GM12878 (cell line): ENCODE data around the gene CELSR1. TPM values are rescaled to one million over a fixed set of nuclear protein-coding genes. Genes with fewer than 3 reads are reported as not detected.

Experiments used
- ATAC-seq: fragments of 200-7000 bp; cut with Tn5 transposase; 3 replicates; pipeline ENCODE4 v1.9.1; 2020; ENCODE audit warnings: mild to moderate bottlenecking, moderate library complexity
- BruUV-seq: library from RNA; stranded (reverse); fragments of 400-500 nt; replicated peaks from 2 replicates; lab custom pipeline; 2021; lab: Mats Ljungman, UMichigan
- CTCF ChIA-PET: fragments of 300-600 bp; sonication (Branson Sonifier 250); formaldehyde crosslinking; extraction: SDS; loops from one replicate; lab custom pipeline; 2021; ENCODE audit warnings: inconsistent platforms; lab: Yijun Ruan, JAX
- POLR2A ChIA-PET: fragments of 350-600 bp; formaldehyde crosslinking; extraction: SDS; loops from one replicate; lab custom pipeline; 2021; ENCODE audit warnings: inconsistent platforms; lab: Charles Lee
- RAD21 ChIA-PET: fragments of 300-600 bp; sonication (Branson Sonifier 250); formaldehyde crosslinking; loops from one replicate; lab custom pipeline; 2023; ENCODE audit warnings: antibody characterized with exemption; ENCODE audit not compliant: unreplicated experiment; lab: Charles Lee
- SMC1A ChIA-PET: fragments of 300-600 bp; sonication (Branson Sonifier 250); formaldehyde crosslinking; loops from one replicate; lab custom pipeline; 2023; ENCODE audit not compliant: unreplicated experiment, uncharacterized antibody; lab: Charles Lee
- DNase-seq: peaks from one replicate; pipeline ENCODE4 v3.0.0-alpha.2; 2011; ENCODE audit warnings: low read depth, low spot score
- FAIRE-seq: peaks from 3 replicates; lab custom pipeline; 2011; peaks lifted over from hg19 to GRCh38; lab: Jason Lieb, UNC
- H2AFZ ChIP-seq: 2 replicates; pipeline ENCODE4 v1.6.0; 2011; ENCODE audit warnings: low read depth, low read length, control low read depth; ENCODE audit not compliant: control insufficient read depth
- H3K27ac ChIP-seq: 2 replicates; pipeline ENCODE4 v1.5.1; 2011; ENCODE audit warnings: control low read depth; ENCODE audit not compliant: control insufficient read depth, insufficient read depth
- H3K27me3 ChIP-seq, 2 experiments: replicated peaks in 1 of 2; 2 replicates each; pipeline versions ENCODE4 v1.6.0 to v1.6.1; 2011; ENCODE audit warnings: low read length in 1 of 2; ENCODE audit not compliant: control insufficient read depth in 2 of 2, insufficient read depth in 2 of 2
- H3K36me3 ChIP-seq, 2 experiments: 2 replicates each; pipeline ENCODE4 v1.5.1; 2011; ENCODE audit warnings: low read length in 1 of 2; ENCODE audit not compliant: control insufficient read depth in 2 of 2, insufficient read depth in 2 of 2
- H3K4me1 ChIP-seq: 2 replicates; pipeline ENCODE4 v1.6.1; 2011; ENCODE audit warnings: mild to moderate bottlenecking, low read length, moderate library complexity, mixed read lengths; ENCODE audit not compliant: control insufficient read depth, insufficient read depth
- H3K4me2 ChIP-seq: 2 replicates; pipeline ENCODE4 v1.6.0; 2011; ENCODE audit warnings: control low read depth; ENCODE audit not compliant: control insufficient read depth, insufficient read depth
- H3K4me3 ChIP-seq: fragments of 200-600 bp; sonication (generic); 2 replicates; pipeline ENCODE4 v1.5.1; 2016
- H3K79me2 ChIP-seq: 2 replicates; pipeline ENCODE4 v1.6.0; 2011; ENCODE audit warnings: low read length; ENCODE audit not compliant: control insufficient read depth, insufficient read depth
- H3K9ac ChIP-seq: 2 replicates; pipeline ENCODE4 v1.8.0; 2011; ENCODE audit warnings: low read length, control low read depth, mixed read lengths; ENCODE audit not compliant: control insufficient read depth, insufficient read depth
- H3K9me3 ChIP-seq: replicated peaks from 3 replicates; pipeline ENCODE4 v1.5.1; 2011; ENCODE audit warnings: mild to moderate bottlenecking, low read length; ENCODE audit not compliant: control insufficient read depth, insufficient read depth
- H4K20me1 ChIP-seq: 2 replicates; pipeline ENCODE4 v1.6.0; 2011; ENCODE audit not compliant: control insufficient read depth, insufficient read depth
- CHD4 ChIP-seq: fragments of 200-600 bp; sonication (generic); IDR thresholded peaks from 2 replicates; pipeline ENCODE4 v1.6.1; 2016; ENCODE audit warnings: mild to moderate bottlenecking
- EGR1 ChIP-seq, 2 experiments: IDR thresholded peaks; 1 replicate in 1 of 2; 2 replicates in 1 of 2; pipeline ENCODE4 v1.6.1; 2011 to 2012; ENCODE audit warnings: low read depth in 2 of 2, low read length in 2 of 2, borderline replicate concordance in 1 of 2, mild to moderate bottlenecking in 1 of 2, moderate library complexity in 1 of 2
- EP300 ChIP-seq, 2 experiments: fragments of 150-350 bp in 1 of 2; IDR thresholded peaks; 2 replicates each; pipeline ENCODE4 v1.6.1; 2011 to 2012; ENCODE audit warnings: low read depth in 2 of 2, low read length in 2 of 2, borderline replicate concordance in 1 of 2, improper control_type of control experiment in 1 of 2, inconsistent platforms in 1 of 2; ENCODE audit not compliant: control insufficient read depth in 1 of 2
- FOXK2 ChIP-seq: fragments of 450-650 bp; IDR thresholded peaks from 2 replicates; pipeline ENCODE4 v1.6.1; 2017; ENCODE audit warnings: mild to moderate bottlenecking, moderate library complexity
- GABPA ChIP-seq: IDR thresholded peaks from 2 replicates; pipeline ENCODE4 v1.6.1; 2014; ENCODE audit warnings: antibody characterized with exemption, low read depth, mild to moderate bottlenecking, inconsistent platforms
- HDAC2 ChIP-seq: fragments of 200-600 bp; sonication (generic); IDR thresholded peaks from 2 replicates; pipeline ENCODE4 v1.6.1; 2017
- IKZF1 ChIP-seq: fragments of 450-650 bp; conservative IDR thresholded peaks from 2 replicates; pipeline ENCODE4 v1.6.1; 2017; ENCODE audit warnings: antibody characterized with exemption, mild to moderate bottlenecking
- PAX8 ChIP-seq: fragments of 450-650 bp; IDR thresholded peaks from 2 replicates; pipeline ENCODE4 v1.6.1; 2017; ENCODE audit warnings: mild to moderate bottlenecking, moderate library complexity
- POLR2AphosphoS5 ChIP-seq: IDR thresholded peaks from 2 replicates; pipeline ENCODE4 v1.6.1; 2011; ENCODE audit warnings: mild to moderate bottlenecking, low read length, inconsistent platforms
- SMARCA5 ChIP-seq: fragments of 450-650 bp; IDR thresholded peaks from 2 replicates; pipeline ENCODE4 v1.6.1; 2017; ENCODE audit warnings: mild to moderate bottlenecking
- SREBF2 ChIP-seq: IDR thresholded peaks from 2 replicates; pipeline ENCODE4 v1.6.1; 2012; ENCODE audit warnings: mild to moderate bottlenecking, low read length
- SUPT20H ChIP-seq: IDR thresholded peaks from 2 replicates; pipeline ENCODE4 v1.6.1; 2011; ENCODE audit warnings: low read depth, mild to moderate bottlenecking, low read length, moderate library complexity, borderline replicate concordance; ENCODE audit not compliant: control insufficient read depth
- USF1 ChIP-seq: IDR thresholded peaks from 2 replicates; pipeline ENCODE4 v1.6.1; 2011; ENCODE audit warnings: borderline replicate concordance, low read depth, mild to moderate bottlenecking, moderate library complexity, mixed read lengths, low read length; ENCODE audit not compliant: insufficient read depth; ENCODE audit errors: extremely low read length
- WGBS: methylation state at CpG from one replicate; pipeline ENCODE4 v1.1.6; 2016; ENCODE audit warnings: low lambda C conversion rate; ENCODE audit not compliant: insufficient replicate concordance, insufficient coverage; ENCODE audit errors: missing lambda C conversion rate; 5-methylcytosine and 5-hydroxymethylcytosine counted together
- in situ Hi-C: fragments of 300-500 bp; cut with MboI; formaldehyde crosslinking; loops from 9 replicates; pipeline ENCODE4 v1.14.3; 2018; ENCODE audit warnings: mixed read lengths
- intact Hi-C: fragments of 100-400 bp; cut with micrococcal nuclease; formaldehyde crosslinking; loops from one replicate; pipeline ENCODE4 v1.14.2; 2022; ENCODE audit not compliant: unreplicated experiment
- polyA plus RNA-seq, 11 experiments: library from polyadenylated mRNA; depleted of rRNA in 4 of 11; unstranded in 6 of 11; stranded (reverse) in 5 of 11; fragments of >200 nt; fragmentation: Nextera tagmentation in 4 of 11; fragmentation: Illumina TruSeq in 1 of 11; extraction: Ambion mirVana in 4 of 11; extraction: Trizol in 1 of 11; gene quantifications; 1 replicate in 1 of 11; 2 replicates in 10 of 11; pipeline versions ENCODE4 v1.2.1 to v1.2.3, GENCODE V29; 2011 to 2016; ENCODE audit warnings: inconsistent platforms in 2 of 11, missing spikeins in 2 of 11, low read depth in 1 of 11
- total RNA-seq, 4 experiments: library from RNA; depleted of rRNA in 3 of 4; stranded (reverse); fragments of >200 nt in 3 of 4; fragmentation: Illumina TruSeq in 1 of 4; extraction: Trizol in 1 of 4; gene quantifications; 2 replicates each; pipeline versions ENCODE4 v1.2.1 to v1.2.3, GENCODE V29; 2013 to 2021
- TF ChIP-seq, protein P1 (sequence below), 3 experiments: IDR thresholded peaks in 2 of 3; conservative IDR thresholded peaks in 1 of 3; 2 replicates each; pipeline ENCODE4 v1.5.1; 2011; ENCODE audit warnings: low read depth in 3 of 3, low read length in 3 of 3, mild to moderate bottlenecking in 3 of 3, control low read depth in 2 of 3, moderate library complexity in 2 of 3, inconsistent platforms in 1 of 3, mixed read lengths in 1 of 3; ENCODE audit not compliant: control insufficient read depth in 2 of 3, insufficient read depth in 1 of 3; ENCODE audit errors: extremely low read depth in 1 of 3
- TF ChIP-seq, protein P2 (sequence below): fragments of 450-650 bp; formaldehyde crosslinking; IDR thresholded peaks from 2 replicates; pipeline ENCODE4 v1.4.0; 2020; ENCODE audit warnings: mild to moderate bottlenecking, moderate library complexity
- TF ChIP-seq, protein P3 (sequence below): fragments of 450-650 bp; IDR thresholded peaks from 2 replicates; pipeline ENCODE4 v1.6.1; 2016; ENCODE audit warnings: mild to moderate bottlenecking

Gene CELSR1
- total and polyA plus RNA-seq, 10 of the 15 experiments (the other 5 are each of a cell fraction or from before 2014, with no cell fraction given) = 0.05 to 1.7 (median 0.35) TPM; not detected in 2

DNA sequence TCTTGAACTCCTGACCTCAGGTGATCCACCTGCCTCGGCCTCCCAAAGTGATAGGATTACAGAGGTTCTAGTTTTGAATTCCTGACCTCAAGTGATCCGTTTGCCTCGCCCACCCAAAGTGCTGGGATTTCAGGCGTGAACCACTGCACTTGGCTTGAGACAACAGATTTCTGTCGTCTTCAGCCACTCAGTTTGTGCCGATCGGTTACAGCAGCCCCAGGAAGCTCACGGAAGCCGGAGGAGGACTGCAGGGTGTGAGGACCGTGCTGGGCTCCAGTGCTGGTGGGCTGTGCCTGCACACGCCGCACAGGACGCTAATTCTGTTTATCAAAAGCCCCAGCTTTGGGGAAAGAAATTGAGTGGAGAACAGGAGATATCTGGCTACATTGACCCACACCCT is 82.0 kb downstream of the CELSR1 start:
- no peaks in the 10 kb centered on the region for H4K20me1 ChIP-seq
- no peaks in the 10 kb centered on the region for H3K4me1 ChIP-seq
- no peaks in the 10 kb centered on the region for H3K36me3 ChIP-seq
- WGBS = 31% methylated on average over 13 of the region's 13 CpGs
- no peak overlapping the region for H3K4me3 ChIP-seq
- DNase-seq (no peak), FAIRE-seq (no peak), ATAC-seq (no peak)
- no peaks in the 10 kb centered on the region for H3K79me2 ChIP-seq
- no peak overlapping the region for H3K4me2 ChIP-seq
- ChIA-PET RAD21 (no interaction called here), CTCF (interaction anchor here (1.8 kb wide), 1 partner anchor 87 kb away, joined by 4 read pairs; no protein-coding TSS in a partner anchor), SMC1A (no interaction called here), POLR2A (no interaction called here)
- H3K9ac ChIP-seq = no peak overlapping the region
- in situ Hi-C loops (no loop called here), intact Hi-C loops (no loop called here)
- no peak overlapping the region for H3K27ac ChIP-seq
- no peaks in the 10 kb centered on the region; a peak in 2 of 4 replicates for H3K27me3 ChIP-seq
- no peak overlapping the region for H2AFZ ChIP-seq
- BruUV-seq = no TSS peak
- H3K9me3 ChIP-seq = no peaks in the 10 kb centered on the region
- TF ChIP-seq, protein P1, sequence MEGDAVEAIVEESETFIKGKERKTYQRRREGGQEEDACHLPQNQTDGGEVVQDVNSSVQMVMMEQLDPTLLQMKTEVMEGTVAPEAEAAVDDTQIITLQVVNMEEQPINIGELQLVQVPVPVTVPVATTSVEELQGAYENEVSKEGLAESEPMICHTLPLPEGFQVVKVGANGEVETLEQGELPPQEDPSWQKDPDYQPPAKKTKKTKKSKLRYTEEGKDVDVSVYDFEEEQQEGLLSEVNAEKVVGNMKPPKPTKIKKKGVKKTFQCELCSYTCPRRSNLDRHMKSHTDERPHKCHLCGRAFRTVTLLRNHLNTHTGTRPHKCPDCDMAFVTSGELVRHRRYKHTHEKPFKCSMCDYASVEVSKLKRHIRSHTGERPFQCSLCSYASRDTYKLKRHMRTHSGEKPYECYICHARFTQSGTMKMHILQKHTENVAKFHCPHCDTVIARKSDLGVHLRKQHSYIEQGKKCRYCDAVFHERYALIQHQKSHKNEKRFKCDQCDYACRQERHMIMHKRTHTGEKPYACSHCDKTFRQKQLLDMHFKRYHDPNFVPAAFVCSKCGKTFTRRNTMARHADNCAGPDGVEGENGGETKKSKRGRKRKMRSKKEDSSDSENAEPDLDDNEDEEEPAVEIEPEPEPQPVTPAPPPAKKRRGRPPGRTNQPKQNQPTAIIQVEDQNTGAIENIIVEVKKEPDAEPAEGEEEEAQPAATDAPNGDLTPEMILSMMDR (IDR thresholded peaks at IDR 0.05 in 2 of 3, conservative IDR thresholded peaks at IDR 0.05 in 1 of 3; ENCODE audit: control insufficient read depth in 2 of 3, extremely low read depth in 1 of 3, insufficient read depth in 1 of 3, low read depth in 3 of 3, low read length in 3 of 3) = no peak
- TF ChIP-seq POLR2AphosphoS5 (no peak), EGR1 (IDR thresholded peaks at IDR 0.05; ENCODE audit: borderline replicate concordance in 1 of 2, low read depth in 2 of 2, low read length in 2 of 2) (no peak), FOXK2 (no peak), GABPA (no peak), USF1 (no peak), EP300 (IDR thresholded peaks at IDR 0.05; ENCODE audit: borderline replicate concordance in 1 of 2, control insufficient read depth in 1 of 2, low read depth in 2 of 2, low read length in 2 of 2) (no peak), SUPT20H (no peak), HDAC2 (no peak), SMARCA5 (no peak), CHD4 (no peak), PAX8 (no peak), IKZF1 (no peak), SREBF2 (no peak)
- TF ChIP-seq, protein P2, sequence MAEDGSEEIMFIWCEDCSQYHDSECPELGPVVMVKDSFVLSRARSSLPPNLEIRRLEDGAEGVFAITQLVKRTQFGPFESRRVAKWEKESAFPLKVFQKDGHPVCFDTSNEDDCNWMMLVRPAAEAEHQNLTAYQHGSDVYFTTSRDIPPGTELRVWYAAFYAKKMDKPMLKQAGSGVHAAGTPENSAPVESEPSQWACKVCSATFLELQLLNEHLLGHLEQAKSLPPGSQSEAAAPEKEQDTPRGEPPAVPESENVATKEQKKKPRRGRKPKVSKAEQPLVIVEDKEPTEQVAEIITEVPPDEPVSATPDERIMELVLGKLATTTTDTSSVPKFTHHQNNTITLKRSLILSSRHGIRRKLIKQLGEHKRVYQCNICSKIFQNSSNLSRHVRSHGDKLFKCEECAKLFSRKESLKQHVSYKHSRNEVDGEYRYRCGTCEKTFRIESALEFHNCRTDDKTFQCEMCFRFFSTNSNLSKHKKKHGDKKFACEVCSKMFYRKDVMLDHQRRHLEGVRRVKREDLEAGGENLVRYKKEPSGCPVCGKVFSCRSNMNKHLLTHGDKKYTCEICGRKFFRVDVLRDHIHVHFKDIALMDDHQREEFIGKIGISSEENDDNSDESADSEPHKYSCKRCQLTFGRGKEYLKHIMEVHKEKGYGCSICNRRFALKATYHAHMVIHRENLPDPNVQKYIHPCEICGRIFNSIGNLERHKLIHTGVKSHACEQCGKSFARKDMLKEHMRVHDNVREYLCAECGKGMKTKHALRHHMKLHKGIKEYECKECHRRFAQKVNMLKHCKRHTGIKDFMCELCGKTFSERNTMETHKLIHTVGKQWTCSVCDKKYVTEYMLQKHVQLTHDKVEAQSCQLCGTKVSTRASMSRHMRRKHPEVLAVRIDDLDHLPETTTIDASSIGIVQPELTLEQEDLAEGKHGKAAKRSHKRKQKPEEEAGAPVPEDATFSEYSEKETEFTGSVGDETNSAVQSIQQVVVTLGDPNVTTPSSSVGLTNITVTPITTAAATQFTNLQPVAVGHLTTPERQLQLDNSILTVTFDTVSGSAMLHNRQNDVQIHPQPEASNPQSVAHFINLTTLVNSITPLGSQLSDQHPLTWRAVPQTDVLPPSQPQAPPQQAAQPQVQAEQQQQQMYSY (CRISPR knock-in tag) = no peak
- TF ChIP-seq, protein P3, sequence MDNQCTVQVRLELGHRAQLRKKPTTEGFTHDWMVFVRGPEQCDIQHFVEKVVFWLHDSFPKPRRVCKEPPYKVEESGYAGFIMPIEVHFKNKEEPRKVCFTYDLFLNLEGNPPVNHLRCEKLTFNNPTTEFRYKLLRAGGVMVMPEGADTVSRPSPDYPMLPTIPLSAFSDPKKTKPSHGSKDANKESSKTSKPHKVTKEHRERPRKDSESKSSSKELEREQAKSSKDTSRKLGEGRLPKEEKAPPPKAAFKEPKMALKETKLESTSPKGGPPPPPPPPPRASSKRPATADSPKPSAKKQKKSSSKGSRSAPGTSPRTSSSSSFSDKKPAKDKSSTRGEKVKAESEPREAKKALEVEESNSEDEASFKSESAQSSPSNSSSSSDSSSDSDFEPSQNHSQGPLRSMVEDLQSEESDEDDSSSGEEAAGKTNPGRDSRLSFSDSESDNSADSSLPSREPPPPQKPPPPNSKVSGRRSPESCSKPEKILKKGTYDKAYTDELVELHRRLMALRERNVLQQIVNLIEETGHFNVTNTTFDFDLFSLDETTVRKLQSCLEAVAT = no peak
